ENCODE measurements around the gene CXorf65.

The CXorf65 gene

DNA sequence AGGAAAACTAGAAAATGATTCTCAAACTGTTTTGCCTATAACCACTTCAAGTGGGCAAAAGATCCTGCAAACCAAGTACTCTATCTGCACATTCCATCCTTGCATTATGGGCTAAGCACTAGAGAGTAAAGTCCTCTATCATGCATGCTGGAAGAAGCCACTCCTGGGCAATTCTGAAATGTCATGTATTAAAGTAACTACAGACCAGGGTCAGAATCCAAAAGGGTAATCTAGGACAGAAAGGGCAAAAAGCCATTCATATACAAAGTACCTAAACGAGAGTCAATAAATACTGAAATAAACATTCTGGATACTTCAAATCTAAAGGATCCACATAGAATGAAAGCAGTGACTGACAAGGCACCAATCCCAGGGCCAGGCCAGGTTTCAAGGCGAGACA lies 39.5 kb downstream of the CXorf65 start:
- TF ChIP-seq, protein P1, sequence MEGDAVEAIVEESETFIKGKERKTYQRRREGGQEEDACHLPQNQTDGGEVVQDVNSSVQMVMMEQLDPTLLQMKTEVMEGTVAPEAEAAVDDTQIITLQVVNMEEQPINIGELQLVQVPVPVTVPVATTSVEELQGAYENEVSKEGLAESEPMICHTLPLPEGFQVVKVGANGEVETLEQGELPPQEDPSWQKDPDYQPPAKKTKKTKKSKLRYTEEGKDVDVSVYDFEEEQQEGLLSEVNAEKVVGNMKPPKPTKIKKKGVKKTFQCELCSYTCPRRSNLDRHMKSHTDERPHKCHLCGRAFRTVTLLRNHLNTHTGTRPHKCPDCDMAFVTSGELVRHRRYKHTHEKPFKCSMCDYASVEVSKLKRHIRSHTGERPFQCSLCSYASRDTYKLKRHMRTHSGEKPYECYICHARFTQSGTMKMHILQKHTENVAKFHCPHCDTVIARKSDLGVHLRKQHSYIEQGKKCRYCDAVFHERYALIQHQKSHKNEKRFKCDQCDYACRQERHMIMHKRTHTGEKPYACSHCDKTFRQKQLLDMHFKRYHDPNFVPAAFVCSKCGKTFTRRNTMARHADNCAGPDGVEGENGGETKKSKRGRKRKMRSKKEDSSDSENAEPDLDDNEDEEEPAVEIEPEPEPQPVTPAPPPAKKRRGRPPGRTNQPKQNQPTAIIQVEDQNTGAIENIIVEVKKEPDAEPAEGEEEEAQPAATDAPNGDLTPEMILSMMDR (IDR thresholded peaks at IDR 0.05; ENCODE audit: extremely low read depth, missing control alignments), result no peak
- no peak for DNase-seq (ENCODE audit: low spot score)

DNA sequence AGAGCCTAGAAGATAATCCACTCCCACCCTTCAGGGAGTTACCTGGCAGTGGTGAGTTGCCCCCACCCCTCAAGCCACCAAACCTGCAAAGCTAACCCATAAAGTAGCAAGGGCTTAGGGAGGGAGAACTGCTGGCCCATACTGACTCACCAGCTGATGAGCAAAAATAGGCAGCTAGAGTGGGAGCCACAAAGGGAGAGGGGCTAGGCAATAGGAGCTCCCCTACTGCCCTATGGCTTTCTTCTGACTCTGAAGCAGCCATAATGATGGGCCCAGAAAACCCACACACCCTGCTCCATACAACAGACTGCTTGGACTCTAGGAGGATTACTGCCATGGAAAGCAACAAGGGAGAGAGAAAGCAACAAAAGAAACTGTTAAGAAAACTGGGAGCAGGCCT lies 46.4 kb downstream of the CXorf65 start:
- TF ChIP-seq, protein P1 (IDR thresholded peaks at IDR 0.05; ENCODE audit: extremely low read depth, missing control alignments), result no peak
- no peak for DNase-seq (ENCODE audit: low spot score)

DNA sequence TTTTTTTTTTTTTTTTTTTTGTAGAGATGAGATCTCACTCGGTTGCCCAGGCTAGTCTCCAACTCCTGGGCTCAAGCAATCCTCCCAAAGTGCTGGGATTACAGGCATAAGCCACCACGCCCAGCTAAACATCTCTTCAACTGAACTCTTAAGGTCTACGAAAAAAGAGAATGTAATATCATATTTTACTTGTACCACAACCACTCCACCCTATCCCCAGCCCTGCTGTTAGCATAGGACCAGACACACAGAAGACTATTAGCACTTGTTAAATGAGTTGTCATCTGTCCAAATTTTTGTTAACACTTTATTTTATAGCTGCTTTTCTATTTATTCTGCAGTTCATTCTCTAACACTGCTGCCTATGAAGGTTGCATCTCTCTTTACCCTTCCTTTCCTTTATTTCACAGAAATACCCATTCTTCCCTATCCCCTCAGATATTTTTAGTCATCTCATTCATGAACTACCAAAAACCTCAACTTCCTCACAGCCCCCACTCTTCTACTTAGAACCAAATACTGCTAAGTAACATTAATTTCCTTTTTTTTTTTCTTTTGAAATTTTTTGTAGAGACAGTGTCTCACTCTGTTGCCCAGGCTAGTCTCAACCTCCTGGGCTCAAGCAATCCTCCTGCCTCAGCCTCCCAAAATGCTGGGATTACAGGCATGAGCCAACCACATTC lies 48.6 kb downstream of the CXorf65 start:
- TF ChIP-seq, protein P1 (IDR thresholded peaks at IDR 0.05; ENCODE audit: extremely low read depth, missing control alignments), result no peak
- DNase-seq (ENCODE audit: low spot score), result no peak

DNA sequence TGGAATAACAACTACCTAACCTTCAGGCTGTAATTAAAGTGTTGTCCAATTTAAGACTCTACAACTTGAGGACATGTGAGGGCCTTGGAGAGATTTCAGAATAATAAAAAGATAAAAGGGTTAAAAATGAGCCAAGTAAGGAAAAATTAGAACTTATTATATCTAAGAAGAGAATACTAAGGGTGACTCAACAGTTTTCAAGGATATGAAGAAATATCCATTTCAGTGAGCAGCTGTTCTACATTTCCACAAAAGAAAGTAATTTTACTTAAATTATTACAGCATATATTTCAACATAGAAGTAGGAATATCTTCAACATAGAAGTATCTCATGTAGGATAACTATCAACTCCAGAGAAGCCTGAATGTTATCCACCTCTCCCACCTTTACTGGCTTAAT lies 49.7 kb downstream of the CXorf65 start:
- DNase-seq (ENCODE audit: low spot score), result no peak
- TF ChIP-seq, protein P1 (IDR thresholded peaks at IDR 0.05; ENCODE audit: extremely low read depth, missing control alignments), result no peak
